CD4-positive, alpha-beta T cell treated with Interleukin-17A for 4 hours (primary cell): Measurements from ENCODE around the gene ALDH16A1.

Experiments
- DNase-seq: peaks from one replicate; pipeline ENCODE4 v3.0.0-alpha.2; 2020; ENCODE audit warnings: mixed read lengths

Gene ALDH16A1

DNA sequence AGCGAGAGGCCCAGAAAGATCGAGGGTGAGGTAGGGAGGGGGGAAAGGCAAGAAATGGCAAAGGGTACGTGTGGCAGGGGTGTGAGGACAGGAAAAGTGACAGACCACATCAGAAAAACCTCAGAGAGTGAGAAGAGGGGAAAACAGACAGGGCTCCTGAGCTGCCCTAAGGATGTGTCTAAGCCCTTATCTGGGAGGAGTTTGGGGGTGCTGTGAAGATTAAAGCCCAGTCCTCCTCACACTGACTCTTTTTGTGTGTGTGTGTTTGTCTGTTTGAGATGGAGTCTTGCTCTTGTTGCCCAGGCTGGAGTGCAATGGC is 29.1 kb upstream of the ALDH16A1 start:
- DNase-seq: peak; percentile 26

DNA sequence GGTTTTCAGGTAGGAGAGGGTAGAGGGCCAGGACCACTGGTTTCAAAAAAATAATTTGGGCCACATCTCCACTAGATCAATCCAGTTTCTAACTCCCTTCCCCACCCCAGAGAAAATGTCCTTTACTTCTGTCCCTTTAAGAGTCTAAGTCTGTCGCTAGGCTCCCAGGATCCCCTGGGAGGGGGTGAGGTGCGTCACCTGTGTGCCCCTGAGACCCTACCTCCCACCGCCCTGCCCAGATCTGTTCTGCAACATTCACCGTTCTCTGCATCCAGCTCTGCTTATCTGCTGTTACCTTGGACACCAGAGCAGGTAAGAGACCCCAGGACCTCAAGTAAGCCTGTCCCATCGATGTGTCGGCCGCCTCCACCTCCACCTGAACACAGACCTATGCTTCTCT is 27.8 kb upstream of the ALDH16A1 start, which contains the start of gene GFY:
TSS of gene GFY (plus strand) at position 211 of the 400 bp plus-strand sequence. CDS start 1,043 bp downstream, outside the sequence.
- DNase-seq: no peak

GRCh38 chr19:49425922-49426592 is 27.0 kb upstream of the ALDH16A1 start:
- peak; percentile 32 for DNase-seq

GRCh38 chr19:49427339-49427738 is 25.7 kb upstream of the ALDH16A1 start:
- no peak for DNase-seq

- DNase-seq: peak; percentile 51
Measured at GRCh38 chr19:49427855-49428546, 25.0 kb upstream of the ALDH16A1 start.

DNA sequence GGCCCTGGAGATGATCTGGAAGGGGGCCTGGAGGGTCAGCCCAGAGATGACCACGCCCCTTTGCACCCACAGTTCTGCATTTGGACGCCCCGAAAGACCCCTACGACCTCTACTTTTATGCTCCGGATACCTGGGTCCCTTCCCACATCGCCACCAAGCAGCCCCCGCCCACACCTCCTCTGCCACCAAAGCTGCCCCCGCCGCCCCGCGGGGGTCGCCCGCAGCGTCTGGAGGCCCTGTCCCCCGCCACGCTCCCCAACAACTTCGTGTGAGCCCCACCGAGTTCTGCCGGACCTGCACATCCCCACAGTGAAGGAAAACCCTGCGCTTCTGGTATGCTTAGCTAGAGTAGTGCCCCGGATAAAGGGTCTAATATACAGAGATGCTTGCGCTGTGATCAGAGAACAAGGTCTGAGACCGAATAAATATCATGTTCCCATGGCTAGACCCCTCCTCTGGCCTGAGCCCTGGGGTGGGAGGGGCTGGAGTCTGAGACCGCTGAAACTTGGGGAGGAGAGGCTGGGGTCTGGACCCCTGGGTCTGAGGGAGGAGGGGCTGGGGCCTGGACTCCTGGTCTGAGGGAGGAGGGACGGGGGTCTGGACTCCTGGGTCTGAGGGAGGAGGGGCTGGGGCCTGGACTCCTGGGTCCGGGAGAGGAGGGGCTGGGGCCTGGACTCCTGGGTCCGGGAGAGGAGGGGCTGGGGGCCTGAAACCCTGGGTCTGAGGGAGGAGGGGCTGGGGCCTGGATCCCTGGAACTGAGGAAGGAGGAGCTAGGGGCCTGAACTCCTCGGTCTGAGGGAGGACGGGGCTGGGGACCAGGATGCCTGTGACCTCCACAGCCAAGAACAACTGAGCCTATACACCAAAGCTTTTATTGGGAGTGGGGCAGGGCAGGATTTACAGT is 24.2 kb upstream of the ALDH16A1 start:
- no peak for DNase-seq

- DNase-seq: no peak
Measured at GRCh38 chr19:49430172-49430677, 22.8 kb upstream of the ALDH16A1 start.

- peak; percentile 36 for DNase-seq
Measured at GRCh38 chr19:49430678-49431329, 22.2 kb upstream of the ALDH16A1 start.

- DNase-seq: peak; percentile 35
Measured at GRCh38 chr19:49431330-49431749, 21.7 kb upstream of the ALDH16A1 start.

- peak; percentile 48 for DNase-seq
Measured at GRCh38 chr19:49432141-49433073, 20.6 kb upstream of the ALDH16A1 start.

DNA sequence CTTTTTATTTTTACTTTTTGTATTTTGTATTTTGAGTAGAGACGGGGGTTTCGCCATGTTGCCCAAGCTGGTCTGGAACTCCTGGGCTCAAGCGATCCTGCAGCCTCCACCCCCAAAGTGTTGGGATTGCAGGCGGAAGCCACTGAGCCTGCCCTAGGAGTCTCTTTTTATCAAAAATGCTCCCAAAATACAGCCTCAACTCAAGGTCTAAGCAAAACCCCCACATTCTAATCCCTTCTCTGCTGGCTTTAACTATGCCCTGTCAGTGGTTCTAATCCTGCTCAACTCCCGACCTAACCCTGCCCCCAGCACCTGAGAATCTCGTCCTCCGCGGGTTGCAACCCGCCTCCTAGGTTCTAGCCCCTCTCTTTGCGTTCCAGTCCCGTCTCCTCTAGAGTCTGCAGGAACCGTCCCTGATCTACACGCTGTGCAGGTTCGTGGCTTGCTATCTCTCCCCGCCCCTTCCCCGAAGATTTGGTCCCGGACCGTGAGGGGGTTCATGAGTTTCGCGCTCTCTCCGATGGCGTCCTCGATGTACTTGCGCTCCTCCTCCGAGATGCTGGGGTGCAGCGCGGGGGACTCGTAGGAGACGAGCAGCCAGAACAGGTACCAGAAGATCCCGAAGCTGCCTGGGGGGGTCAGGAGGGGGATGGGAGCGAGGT is 19.7 kb upstream of the ALDH16A1 start:
- no peak for DNase-seq

- no peak for DNase-seq
Measured at GRCh38 chr19:49434907-49435583, 18.0 kb upstream of the ALDH16A1 start.

- DNase-seq: no peak
Measured at GRCh38 chr19:49435670-49436069, 17.4 kb upstream of the ALDH16A1 start.

GRCh38 chr19:49436381-49437017 is 16.5 kb upstream of the ALDH16A1 start:
- DNase-seq: peak; percentile 57

- no peak for DNase-seq
Measured at GRCh38 chr19:49437231-49437630, 15.8 kb upstream of the ALDH16A1 start.

GRCh38 chr19:49438261-49438660 is 14.8 kb upstream of the ALDH16A1 start:
- no peak for DNase-seq

GRCh38 chr19:49439836-49440235 is 13.2 kb upstream of the ALDH16A1 start:
- DNase-seq: no peak

DNA sequence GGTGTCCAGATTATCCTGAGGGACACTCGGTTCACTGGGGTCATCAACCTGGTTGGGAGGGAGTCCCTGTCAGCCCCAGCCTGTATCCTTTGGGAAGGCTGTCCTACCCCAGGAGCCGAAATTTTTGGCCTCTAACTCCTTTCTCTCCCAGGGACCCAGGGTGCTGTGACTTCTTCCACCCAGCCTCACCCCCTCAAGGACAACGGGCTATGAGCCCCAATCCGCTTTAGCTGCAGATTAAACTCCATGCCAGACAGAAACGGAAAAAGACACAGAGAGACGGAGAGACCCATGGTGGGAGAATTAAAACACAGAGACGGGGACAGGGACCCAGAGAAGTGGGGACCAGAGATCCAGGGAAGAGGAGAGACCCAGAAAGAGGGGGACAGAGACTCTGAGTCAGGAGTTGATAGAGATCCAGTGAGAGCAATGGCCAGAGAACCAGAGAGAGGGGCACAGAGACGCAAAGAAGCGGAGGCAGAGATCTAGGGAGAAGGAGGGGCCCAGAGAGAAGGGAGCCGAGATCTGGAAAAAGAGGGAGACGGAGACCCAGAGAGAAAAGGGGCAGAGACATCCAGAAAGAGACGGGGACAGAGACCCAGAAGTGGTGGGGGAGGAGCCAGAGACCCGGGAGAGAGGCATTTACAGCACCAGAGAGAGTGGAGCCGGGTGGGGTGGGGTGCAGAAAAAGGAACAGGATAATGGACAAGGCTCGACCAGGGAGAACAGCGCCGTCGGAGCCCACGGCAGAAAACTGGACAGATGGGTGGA is 12.4 kb upstream of the ALDH16A1 start:
- no peak for DNase-seq
